SIG-M5 (cell line): ENCODE data around the gene INO80D.
A peak's percentile ranks its signal among the peaks of the same experiment; 100 is the strongest.
"Not testable (repeated sequence)": the region's sequence is repeated elsewhere in the genome, so short reads cannot be mapped to it uniquely, and the experiment has no call there.

Source experiments
- DNase-seq: peaks from one replicate; lab custom pipeline; 2025; lab: John Stamatoyannopoulos, UW

The INO80D gene

GRCh38 chr2:206031162-206031784 lies 54.7 kb downstream of the INO80D start:
- DNase-seq, result peak; percentile 3

GRCh38 chr2:206028101-206028500 lies 57.9 kb downstream of the INO80D start:
- DNase-seq, result no peak

- no peak for DNase-seq
Measured at GRCh38 chr2:206023183-206023582, 62.8 kb downstream of the INO80D start.

GRCh38 chr2:206020171-206020570 lies 65.8 kb downstream of the INO80D start:
- no peak for DNase-seq

- not testable (repeated sequence) for DNase-seq
Measured at GRCh38 chr2:206015746-206016145, 70.2 kb downstream of the INO80D start.

GRCh38 chr2:206011795-206012194 lies 74.2 kb downstream of the INO80D start:
- no peak for DNase-seq

GRCh38 chr2:206011018-206011614 lies 74.9 kb downstream of the INO80D start:
- no peak for DNase-seq

GRCh38 chr2:206004004-206004693 lies 81.8 kb downstream of the INO80D start:
- DNase-seq, result no peak

- DNase-seq, result no peak
Measured at GRCh38 chr2:206002440-206002839, 83.5 kb downstream of the INO80D start.

GRCh38 chr2:206001912-206002311 lies 84.1 kb downstream of the INO80D start:
- no peak for DNase-seq

- DNase-seq, result no peak
Measured at GRCh38 chr2:206000776-206001175, 85.2 kb downstream of the INO80D start.

- no peak for DNase-seq
Measured at GRCh38 chr2:205998583-205998982, 87.4 kb downstream of the INO80D start.

GRCh38 chr2:205996161-205996560 lies 89.8 kb downstream of the INO80D start:
- no peak for DNase-seq

- DNase-seq, result no peak
Measured at GRCh38 chr2:205995260-205995659, 90.7 kb downstream of the INO80D start.

GRCh38 chr2:205994344-205994743 lies 91.6 kb downstream of the INO80D start:
- DNase-seq, result no peak

GRCh38 chr2:205990104-205990503 lies 95.9 kb downstream of the INO80D start:
- DNase-seq, result no peak

GRCh38 chr2:205989271-205990071 lies 96.5 kb downstream of the INO80D start:
- no peak for DNase-seq

GRCh38 chr2:205988681-205989080 lies 97.3 kb downstream of the INO80D start:
- DNase-seq, result not testable (repeated sequence)

- DNase-seq, result no peak
Measured at GRCh38 chr2:205988274-205988673, 97.7 kb downstream of the INO80D start.

- not testable (repeated sequence) for DNase-seq
Measured at GRCh38 chr2:205986334-205986733, 99.6 kb downstream of the INO80D start.

GRCh38 chr2:205984381-205984780 lies 101.6 kb downstream of the INO80D start:
- DNase-seq, result no peak

GRCh38 chr2:205982776-205983327 lies 103.1 kb downstream of the INO80D start:
- no peak for DNase-seq
